GM12864 (cell line): ENCODE data around the gene FOLH1.
"Not testable (repeated sequence)": the region's sequence is repeated elsewhere in the genome, so short reads cannot be mapped to it uniquely, and the experiment has no call there.

Source experiments
- DNase-seq: peaks from one replicate; pipeline ENCODE4 v3.0.0-alpha.2; 2011; ENCODE audit warnings: low read depth
- H3K4me3 ChIP-seq: 2 replicates; pipeline ENCODE4 v1.5.1; 2011; ENCODE audit warnings: mild to moderate bottlenecking, low read depth, low read length, control low read depth
- TF ChIP-seq, protein P1 (sequence below): IDR thresholded peaks from 2 replicates; pipeline ENCODE4 v1.5.1; 2011; ENCODE audit warnings: low read depth, mild to moderate bottlenecking, moderate library complexity, low read length, control low read depth, inconsistent platforms; ENCODE audit errors: missing control alignments

Gene FOLH1

DNA sequence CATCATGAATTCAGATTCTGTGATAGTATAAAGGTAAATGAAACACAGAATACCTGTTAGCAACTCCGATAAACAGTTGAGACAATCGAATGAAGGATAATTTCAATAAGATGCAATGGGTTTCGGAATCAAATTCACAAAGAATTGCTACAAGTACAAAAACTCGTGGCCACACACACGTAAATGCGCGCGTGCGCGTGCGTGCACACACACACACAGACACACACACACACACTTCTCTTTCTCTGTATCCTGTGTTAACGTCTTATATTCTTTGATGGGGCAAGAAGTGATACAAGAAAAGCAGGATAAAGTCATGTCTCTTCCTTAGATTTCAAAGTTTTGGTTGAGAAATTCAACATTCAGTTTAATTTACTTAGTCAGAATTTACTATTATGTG, 57.2 kb downstream of the FOLH1 start:
- H3K4me3 ChIP-seq = no peak overlapping the region
- DNase-seq = no peak
- TF ChIP-seq, protein P1, sequence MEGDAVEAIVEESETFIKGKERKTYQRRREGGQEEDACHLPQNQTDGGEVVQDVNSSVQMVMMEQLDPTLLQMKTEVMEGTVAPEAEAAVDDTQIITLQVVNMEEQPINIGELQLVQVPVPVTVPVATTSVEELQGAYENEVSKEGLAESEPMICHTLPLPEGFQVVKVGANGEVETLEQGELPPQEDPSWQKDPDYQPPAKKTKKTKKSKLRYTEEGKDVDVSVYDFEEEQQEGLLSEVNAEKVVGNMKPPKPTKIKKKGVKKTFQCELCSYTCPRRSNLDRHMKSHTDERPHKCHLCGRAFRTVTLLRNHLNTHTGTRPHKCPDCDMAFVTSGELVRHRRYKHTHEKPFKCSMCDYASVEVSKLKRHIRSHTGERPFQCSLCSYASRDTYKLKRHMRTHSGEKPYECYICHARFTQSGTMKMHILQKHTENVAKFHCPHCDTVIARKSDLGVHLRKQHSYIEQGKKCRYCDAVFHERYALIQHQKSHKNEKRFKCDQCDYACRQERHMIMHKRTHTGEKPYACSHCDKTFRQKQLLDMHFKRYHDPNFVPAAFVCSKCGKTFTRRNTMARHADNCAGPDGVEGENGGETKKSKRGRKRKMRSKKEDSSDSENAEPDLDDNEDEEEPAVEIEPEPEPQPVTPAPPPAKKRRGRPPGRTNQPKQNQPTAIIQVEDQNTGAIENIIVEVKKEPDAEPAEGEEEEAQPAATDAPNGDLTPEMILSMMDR = no peak

DNA sequence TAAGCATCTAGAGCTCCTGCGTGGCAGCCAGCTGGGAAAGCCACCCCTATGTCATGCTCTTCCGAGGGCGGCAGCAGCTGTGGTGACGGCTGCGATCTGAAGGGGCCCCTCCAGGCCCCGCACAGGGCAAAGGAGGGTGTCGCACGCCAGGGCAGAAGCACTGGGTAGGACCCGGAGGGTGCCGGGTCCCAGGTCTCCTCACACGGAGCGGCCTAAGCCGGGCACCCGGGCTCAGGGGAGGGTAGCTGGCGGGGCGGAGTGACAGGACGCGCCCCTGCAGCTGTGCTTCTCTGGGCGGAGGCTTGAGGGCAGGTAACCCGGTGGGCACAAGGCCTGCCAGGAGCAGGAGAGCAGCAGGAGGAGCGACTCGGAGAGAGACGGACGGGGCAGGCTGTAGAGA, 106.0 kb downstream of the FOLH1 start:
- DNase-seq = not testable (repeated sequence)

More for the DNA sequence above, 106.0 kb downstream of the FOLH1 start:
- not testable (repeated sequence) for H3K4me3 ChIP-seq
